ENCODE results near the gene TCFL5. TPM values are rescaled to one million over a fixed set of nuclear protein-coding genes. Genes with fewer than 3 reads are reported as not detected.

TCFL5 gene
- total and polyA plus RNA-seq, 2 donors (not counting 3 experiments of a cell fraction or from before 2014, with no cell fraction given) = 4.4 to 11.1 TPM

- no peak overlapping the region for H3K27ac ChIP-seq (ENCODE audit: insufficient read depth, low read depth, low read length)
- peaks cover 0 to 9% of the 10 kb centered on the region in 2 experiments for H3K36me3 ChIP-seq (ENCODE audit: control insufficient read depth in 2 of 2, extremely low read depth in 1 of 2, insufficient read depth in 2 of 2, low read length in 2 of 2)
- H3K27me3 ChIP-seq (ENCODE audit: control insufficient read depth in 2 of 2, insufficient read depth in 2 of 2, low read length in 2 of 2) = no peaks in the 10 kb centered on the region
- no peak overlapping the region for H3K4me2 ChIP-seq (ENCODE audit: insufficient read depth, low read length)
- no peaks in the 10 kb centered on the region for H3K9me1 ChIP-seq (replicated peaks; ENCODE audit: control insufficient read depth, extremely low read depth, insufficient read depth, low read length)
- no peaks in the 10 kb centered on the region for H3K9me3 ChIP-seq (replicated peaks; ENCODE audit: control insufficient read depth, insufficient read depth, low read length)
- H3K79me2 ChIP-seq (ENCODE audit: control insufficient read depth, insufficient read depth, low read length) = peaks cover 16% of the 10 kb centered on the region
- H3K4me1 ChIP-seq (ENCODE audit: control insufficient read depth, extremely low read depth, insufficient read depth, low read length) = peaks cover 10% of the 10 kb centered on the region
- FAIRE-seq = no peak
- ChIA-PET POLR2A (no interaction called here), CTCF (interaction anchor here (0.8 kb wide), 2 partner anchors 10 to 11 kb away, joined by 3 to 5 read pairs; no protein-coding TSS in a partner anchor)
- intact Hi-C loops (cut with micrococcal nuclease) = no loop called here
- BruUV-seq (replicated peaks) = no TSS peak
- H3K4me3 ChIP-seq (replicated peaks in 1 of 3; ENCODE audit: insufficient read depth in 1 of 3, low read depth in 1 of 3, low read length in 3 of 3) = no peak overlapping the region
- dilution Hi-C loops (cut with MboI; ENCODE audit: extremely low pct_ligation_motif_present, low sequenced_read_pairs) = no loop called here
- no peak for DNase-seq (ENCODE audit: low read depth, low spot score)
- no peak overlapping the region for H2AFZ ChIP-seq (ENCODE audit: low read depth, low read length)
- H4K20me1 ChIP-seq (replicated peaks; ENCODE audit: control insufficient read depth, extremely low read depth, insufficient read depth, low read length) = no peaks in the 10 kb centered on the region
- H3K9ac ChIP-seq (replicated peaks; ENCODE audit: extremely low read depth, insufficient read depth, low read length) = no peak overlapping the region
- no peak for TF ChIP-seq POLR2A (IDR thresholded peaks at IDR 0.05; ENCODE audit: low read depth, low read length)
- no peak for TF ChIP-seq MYC (IDR thresholded peaks at IDR 0.05; ENCODE audit: low read depth, low read length)
- no peak for TF ChIP-seq POLR2AphosphoS5 (IDR thresholded peaks at IDR 0.05; ENCODE audit: insufficient read depth, low read depth, low read length)
- no peak for TF ChIP-seq EZH2 (IDR thresholded peaks at IDR 0.05; ENCODE audit: borderline replicate concordance, low read depth, low read length, severe bottlenecking)
- TF ChIP-seq, protein P1, sequence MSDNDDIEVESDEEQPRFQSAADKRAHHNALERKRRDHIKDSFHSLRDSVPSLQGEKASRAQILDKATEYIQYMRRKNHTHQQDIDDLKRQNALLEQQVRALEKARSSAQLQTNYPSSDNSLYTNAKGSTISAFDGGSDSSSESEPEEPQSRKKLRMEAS (IDR thresholded peaks at IDR 0.05; ENCODE audit: insufficient read depth, insufficient read length) = no peak
- TF ChIP-seq GATA2 (IDR thresholded peaks at IDR 0.05; ENCODE audit: insufficient read depth, insufficient read length, low read depth, low read length) = no peak
- TF ChIP-seq, protein P2, sequence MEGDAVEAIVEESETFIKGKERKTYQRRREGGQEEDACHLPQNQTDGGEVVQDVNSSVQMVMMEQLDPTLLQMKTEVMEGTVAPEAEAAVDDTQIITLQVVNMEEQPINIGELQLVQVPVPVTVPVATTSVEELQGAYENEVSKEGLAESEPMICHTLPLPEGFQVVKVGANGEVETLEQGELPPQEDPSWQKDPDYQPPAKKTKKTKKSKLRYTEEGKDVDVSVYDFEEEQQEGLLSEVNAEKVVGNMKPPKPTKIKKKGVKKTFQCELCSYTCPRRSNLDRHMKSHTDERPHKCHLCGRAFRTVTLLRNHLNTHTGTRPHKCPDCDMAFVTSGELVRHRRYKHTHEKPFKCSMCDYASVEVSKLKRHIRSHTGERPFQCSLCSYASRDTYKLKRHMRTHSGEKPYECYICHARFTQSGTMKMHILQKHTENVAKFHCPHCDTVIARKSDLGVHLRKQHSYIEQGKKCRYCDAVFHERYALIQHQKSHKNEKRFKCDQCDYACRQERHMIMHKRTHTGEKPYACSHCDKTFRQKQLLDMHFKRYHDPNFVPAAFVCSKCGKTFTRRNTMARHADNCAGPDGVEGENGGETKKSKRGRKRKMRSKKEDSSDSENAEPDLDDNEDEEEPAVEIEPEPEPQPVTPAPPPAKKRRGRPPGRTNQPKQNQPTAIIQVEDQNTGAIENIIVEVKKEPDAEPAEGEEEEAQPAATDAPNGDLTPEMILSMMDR (IDR thresholded peaks at IDR 0.05; ENCODE audit: extremely low read depth in 1 of 2, insufficient read depth in 1 of 2, low read depth in 1 of 2, low read length in 2 of 2) = no peak
- no peak for TF ChIP-seq JUN (IDR thresholded peaks at IDR 0.05; ENCODE audit: borderline replicate concordance, insufficient read depth, insufficient read length, low read depth)
- no peak for TF ChIP-seq FOS (IDR thresholded peaks at IDR 0.05; ENCODE audit: borderline replicate concordance, insufficient read depth, low read length)
These were observed 3.4 kb downstream of the TCFL5 start for GRCh38 chr20:62858058-62858830.

All from endothelial cell of umbilical vein (primary cell).